GM19035 (cell line): ENCODE results near the gene FABP2.
A peak's percentile ranks its signal among the peaks of the same experiment; 100 is the strongest.
"Not testable (repeated sequence)": the region's sequence is repeated elsewhere in the genome, so short reads cannot be mapped to it uniquely, and the experiment has no call there.

ENCODE experiments used
- ATAC-seq: cut with Tn5 transposase; IDR thresholded peaks from one replicate; pipeline ENCODE4 v1.9.1; 2021; ENCODE audit not compliant: unreplicated experiment

FABP2 gene

DNA sequence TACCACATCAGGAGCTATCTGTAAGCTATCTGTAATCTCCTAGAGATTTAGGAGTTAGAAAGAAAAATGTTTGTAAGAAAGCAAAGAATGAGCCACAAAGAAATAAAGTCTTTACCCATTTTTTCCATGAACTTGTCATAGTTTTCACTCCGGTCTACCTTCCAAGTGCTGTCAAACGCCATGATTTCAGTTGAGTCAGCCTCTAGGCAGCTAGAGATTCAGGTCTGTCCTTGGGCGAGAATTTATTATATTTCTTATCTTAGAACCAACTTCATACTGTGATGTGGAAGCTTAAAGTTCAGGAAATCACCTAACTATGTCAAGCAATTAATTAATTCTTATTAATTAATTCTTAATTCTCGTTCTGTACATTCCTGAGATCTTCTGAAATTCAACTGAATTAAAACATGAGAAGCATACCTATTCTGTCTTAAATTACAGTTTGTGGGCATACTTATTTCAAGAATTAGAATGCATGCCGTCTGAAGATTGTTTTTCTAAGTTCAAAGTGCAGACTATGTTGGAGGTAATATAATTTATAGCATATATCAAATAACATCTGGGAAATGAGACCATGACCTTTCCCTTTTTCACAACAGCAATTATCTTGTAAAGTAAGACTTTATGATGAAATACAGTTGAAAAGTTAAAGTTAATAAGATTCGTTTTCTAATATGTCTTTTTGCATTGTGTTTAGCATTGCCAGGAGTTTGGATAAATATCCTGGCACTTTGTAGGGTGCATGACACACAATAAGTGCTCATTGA, at the start of gene FABP2:
TSS of gene FABP2 (minus strand) at position 218 of the 767 bp plus-strand sequence. CDS start at position 182, 36 bp downstream.
- ATAC-seq = no peak

DNA sequence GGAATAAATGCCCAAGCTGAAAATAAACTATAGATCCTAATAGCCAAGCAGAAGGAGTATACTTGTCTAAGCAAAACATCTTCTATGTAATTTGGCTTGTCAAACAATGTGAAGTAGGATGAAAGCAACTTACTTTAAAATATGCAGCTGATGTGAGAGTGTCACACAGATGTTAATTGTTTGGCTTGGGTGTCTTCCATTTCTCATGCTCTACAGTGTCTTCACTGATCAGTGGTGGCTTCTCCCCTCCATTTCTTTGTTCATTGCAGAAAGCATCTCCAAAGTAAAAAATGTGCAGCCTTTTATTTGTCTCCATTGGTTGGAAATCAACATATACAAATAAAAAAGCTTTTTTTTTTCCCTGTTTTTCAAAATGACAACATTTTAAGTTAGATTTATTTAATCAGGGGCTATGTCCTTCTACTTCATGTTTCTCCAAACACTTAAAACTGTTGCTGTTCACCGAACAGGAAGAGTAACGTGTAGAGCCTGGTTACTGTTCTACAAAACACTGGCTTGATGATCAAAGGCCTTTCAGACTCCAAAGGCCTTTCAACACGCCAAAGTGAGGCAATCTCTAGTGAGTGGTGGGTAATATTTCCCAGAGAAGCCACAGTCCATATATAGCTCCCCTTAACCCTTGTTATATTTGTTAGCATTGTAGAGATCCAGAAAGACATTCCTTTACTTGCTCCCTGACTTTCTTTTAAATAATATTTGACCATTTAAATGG, 49.2 kb upstream of the FABP2 start:
- ATAC-seq = not testable (repeated sequence)

DNA sequence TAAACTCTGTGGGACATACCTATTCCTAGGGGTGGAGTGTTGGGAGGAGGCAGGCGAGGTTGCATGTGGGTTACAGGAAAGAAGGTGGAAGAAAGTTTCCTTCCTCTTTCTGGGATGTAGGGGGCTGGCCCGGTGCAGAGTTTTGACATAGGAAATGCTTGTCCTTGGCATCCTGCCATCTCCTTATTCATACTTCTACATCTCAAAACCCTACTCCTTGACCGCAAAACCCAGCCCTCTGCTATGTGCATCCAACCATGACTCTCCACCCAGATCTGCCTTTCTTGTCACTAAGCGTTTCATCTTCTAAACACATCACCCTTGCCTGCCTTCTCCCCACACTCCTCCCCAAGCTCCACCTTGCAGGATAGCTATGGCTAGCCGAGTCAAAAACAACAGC, 48.5 kb upstream of the FABP2 start:
- ATAC-seq = peak; percentile 95

DNA sequence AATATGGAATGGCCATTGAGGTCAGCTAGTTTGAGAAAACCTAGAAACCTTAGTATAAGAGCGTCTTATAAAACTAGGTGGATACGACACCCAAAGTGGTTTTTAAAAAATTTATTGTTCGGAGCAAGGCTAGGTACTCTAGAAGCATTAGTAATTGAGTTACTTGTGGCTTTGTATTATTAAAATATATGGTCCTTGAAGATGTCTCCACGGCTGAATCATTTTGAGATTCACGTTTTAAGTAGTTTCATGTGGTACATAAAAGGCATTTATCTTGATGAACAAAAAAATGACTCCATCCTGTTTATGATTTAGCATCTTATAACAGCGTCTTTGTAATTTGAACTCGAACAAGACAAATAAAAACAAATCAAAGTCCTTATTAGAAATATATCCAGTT, 44.9 kb upstream of the FABP2 start:
- ATAC-seq = not testable (repeated sequence)

DNA sequence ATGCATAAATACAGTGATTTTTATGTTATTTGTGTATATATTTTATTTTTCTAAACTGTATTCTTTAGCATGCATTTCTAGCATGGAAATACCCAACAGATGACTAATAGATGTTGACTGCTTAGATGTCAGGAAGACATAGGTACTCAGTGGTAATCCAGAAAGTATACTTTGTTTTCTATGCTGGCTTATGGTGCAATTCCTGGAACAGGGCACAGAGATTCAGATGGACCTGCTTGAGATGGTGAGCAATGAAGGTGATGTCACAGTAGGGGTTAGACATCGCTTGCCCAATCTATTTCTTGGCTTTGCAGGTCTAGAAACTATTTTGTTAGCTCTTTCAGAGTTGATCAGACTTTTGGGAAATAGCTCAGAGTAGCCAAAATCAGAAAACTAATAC, 42.3 kb upstream of the FABP2 start:
- not testable (repeated sequence) for ATAC-seq

DNA sequence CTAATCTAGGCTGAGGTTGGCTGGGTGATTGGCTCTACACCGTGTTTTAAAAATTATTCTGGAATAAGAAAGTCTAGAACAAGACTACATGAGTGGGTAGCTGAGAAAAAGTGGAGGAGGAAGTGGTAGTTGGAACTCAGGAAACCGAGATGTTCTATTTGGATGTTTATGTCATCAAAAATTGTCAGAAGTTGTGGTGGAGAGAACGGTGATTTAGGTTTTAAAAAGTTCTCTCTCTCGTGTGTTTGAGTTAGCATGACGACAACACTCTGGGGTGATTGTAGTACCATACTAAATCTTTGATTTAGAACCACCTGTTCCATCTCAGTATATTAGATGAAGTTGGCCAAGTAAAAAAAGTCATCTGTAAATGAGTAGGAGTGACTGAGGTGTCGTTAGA, 41.4 kb upstream of the FABP2 start:
- not testable (repeated sequence) for ATAC-seq

DNA sequence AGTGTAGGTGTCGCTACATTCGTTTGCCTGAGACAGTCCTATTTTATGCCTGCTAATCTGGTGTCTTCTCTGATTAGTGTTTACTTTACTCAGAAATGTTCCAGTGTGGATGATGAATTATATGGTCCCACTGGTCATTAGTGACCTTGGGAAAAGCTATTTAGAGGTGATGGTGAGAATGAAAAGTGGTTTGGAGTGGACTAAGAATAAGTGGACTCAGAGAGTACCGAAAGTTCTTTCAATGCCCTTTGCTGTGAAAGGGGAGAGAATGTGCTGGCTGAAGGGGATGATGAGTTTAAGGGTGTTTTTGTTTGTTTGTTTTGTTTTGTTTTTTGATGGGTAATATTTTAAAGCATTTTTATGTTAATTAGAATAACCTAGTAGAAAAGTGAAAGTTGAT, 40.5 kb upstream of the FABP2 start:
- ATAC-seq = not testable (repeated sequence)

DNA sequence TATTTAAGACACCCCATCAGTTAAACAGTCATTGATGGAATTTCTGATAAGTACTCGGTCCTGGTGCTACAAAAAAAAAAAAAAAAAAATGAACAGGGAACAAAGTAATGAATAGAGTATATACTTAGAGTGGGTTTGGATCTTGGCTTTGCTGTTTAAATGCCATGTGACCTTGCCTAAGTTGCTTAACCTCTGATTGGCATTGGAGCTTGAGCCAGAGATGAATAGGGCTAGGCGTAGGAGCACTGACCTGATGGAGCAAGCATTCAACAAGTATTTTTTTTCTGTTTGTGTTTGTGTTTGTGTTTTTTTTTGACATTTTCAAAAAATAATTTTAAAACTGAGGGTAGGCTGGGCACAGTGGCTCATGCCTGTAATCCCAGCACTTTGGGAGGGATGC, 37.9 kb upstream of the FABP2 start:
- not testable (repeated sequence) for ATAC-seq

DNA sequence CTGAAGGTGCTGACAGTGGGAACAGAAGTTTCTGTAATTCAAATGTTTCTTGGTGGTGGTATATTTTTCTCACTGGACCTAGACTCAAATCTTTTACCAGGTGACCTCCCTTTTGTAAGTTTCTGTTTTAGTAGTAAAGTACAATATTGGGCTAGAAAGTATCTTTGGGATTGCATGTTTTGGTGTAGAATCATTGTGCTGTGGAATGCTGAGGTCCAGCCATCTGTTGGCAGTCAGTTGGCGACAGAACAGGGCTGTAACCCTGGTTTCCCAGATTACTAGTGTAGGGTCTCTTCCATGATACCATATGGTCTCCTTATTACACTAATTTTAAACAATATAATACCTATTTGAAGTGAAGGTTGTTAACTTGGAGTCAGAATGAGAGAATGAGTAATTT, 34.9 kb upstream of the FABP2 start:
- not testable (repeated sequence) for ATAC-seq

DNA sequence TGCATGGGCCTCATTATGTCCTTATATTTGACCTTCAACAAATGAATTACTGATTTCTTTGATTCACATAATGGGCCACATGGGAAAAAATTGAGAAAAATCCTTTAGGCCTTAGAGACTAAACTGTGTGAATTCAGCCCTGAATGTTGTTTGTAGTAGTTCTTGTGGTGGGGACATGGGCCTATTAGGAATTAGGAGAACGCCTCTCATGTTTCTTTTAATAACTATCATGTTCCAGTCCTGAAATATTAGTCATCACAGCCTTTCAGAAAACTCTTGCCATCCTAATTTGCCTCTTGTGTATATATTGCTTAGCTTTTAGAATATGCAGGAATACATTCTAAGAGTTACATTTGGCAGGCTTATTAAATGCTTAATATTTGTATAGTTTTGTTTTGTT, 34.1 kb upstream of the FABP2 start:
- not testable (repeated sequence) for ATAC-seq

DNA sequence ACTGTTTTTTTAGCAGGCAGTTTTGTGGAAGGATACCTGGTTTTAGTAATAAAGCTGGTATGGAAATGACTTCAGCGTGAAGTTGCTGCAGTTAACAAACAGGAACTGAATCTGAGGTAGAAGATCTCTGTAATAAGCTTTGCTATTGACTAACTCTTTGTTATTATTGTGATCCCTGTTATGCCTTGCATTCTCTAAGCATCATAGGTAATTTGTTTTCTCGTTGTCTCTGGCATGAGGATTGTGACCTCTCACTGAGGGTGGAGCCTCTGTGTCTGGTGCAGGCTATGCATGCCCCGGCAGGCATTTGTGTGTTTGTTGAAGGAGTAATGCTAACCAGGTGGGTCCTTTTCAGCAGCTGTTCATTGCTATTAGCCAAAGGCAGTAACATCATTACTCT, 31.4 kb upstream of the FABP2 start:
- ATAC-seq = not testable (repeated sequence)

DNA sequence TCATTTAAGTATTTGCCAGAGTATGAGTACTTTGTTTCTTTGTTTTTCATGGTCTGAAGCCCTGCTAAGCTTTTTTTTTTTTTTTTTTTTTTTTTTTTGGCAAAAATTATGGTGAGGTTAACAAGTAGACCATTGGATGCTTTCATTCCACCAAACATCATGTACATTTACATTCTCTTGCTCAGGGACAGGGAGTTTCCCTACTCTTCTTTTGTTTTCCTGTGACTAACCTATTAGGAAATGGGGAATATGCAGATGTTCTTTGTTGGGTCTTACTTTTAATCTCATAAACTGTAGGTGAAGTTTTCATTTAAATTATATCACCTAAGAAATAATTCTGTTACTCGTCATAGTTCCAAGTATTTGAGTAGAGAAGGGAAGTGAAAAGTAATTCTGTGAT, 26.2 kb upstream of the FABP2 start:
- ATAC-seq = not testable (repeated sequence)

DNA sequence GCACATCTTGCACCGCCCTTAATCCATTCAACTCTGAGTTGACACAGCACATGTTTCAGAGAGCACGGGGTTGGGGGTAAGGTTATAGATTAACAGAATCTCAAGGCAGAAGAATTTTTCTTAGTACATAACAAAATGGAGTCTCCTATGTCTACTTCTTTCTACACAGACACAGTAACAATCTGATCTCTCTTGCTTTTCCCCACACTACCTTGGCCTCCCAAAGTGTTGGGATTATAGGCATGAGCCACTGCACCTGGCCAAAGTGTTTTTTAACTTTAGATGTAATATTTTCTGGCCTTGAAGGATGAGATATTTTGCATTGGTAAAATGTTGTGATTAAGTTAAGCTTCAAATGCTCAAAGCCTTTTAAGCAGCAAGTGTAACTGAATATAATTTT, 21.4 kb upstream of the FABP2 start:
- not testable (repeated sequence) for ATAC-seq

DNA sequence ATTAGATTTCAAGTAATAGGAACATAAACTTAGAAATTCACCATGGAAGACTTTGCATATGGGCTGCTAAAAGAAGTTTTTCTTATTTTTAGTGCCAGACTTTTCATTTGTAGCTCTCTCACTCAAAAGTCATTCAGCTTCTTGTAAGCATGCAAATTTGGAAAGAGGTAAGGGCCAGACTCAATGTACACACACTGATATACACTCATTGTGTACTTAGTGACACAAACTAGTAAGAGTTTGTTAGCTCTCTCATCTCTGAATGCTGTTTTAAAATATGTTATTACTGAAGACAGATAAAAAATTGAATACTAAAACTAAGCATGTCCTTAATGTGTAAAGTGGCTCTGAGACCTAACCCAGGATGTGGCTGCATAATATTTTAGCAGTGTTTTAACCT, 18.0 kb upstream of the FABP2 start:
- not testable (repeated sequence) for ATAC-seq

DNA sequence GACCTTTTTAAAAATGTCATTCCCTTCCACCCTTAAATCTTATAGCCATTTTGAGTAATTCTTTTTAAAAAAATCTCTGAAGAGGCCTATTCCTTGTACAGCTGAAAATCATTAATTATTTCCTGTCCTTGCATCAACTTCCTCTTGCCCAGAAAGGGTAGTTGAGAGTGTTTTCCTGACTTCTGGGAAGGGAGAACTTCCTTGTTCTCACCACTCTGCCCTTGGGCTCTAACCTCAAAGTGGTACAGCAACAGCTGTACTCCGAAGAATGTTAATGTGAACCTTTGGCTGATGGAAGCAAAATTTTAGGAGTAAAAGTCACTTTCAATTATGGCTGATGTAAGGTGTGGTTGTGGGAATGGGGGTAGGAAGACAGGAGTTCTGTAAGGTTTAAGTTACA, 15.1 kb upstream of the FABP2 start:
- no peak for ATAC-seq

DNA sequence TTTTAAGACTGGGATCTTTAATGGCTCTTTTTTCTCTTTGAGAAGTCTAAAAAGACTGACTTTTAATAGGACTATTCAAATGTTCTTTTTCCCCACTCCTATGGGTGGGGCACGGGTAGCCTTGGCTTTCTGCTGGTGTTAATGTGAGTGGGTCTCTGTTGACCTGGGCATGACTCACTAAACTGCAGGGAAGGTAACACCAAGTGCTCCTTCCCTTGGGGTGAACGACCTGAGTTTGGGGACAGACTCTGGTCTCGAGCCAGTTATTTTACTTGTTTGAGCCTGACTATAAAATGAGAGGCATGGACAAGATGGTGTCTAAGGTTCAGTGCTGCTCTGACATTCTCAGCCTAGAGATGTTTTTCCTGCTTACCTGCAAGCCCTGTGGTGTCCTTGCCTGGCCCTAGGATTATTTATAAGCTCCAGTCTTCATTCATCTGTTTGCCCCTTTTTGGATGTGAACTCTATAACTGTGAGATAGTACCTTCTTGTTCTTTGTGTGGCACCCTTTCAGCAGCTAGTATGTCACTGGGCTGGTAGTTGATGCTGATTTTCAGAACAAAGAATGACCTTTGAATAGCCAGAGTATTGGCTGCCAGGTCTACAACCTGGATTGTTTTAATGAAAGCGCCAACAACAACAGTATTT, 14.5 kb upstream of the FABP2 start:
- ATAC-seq = not testable (repeated sequence)

DNA sequence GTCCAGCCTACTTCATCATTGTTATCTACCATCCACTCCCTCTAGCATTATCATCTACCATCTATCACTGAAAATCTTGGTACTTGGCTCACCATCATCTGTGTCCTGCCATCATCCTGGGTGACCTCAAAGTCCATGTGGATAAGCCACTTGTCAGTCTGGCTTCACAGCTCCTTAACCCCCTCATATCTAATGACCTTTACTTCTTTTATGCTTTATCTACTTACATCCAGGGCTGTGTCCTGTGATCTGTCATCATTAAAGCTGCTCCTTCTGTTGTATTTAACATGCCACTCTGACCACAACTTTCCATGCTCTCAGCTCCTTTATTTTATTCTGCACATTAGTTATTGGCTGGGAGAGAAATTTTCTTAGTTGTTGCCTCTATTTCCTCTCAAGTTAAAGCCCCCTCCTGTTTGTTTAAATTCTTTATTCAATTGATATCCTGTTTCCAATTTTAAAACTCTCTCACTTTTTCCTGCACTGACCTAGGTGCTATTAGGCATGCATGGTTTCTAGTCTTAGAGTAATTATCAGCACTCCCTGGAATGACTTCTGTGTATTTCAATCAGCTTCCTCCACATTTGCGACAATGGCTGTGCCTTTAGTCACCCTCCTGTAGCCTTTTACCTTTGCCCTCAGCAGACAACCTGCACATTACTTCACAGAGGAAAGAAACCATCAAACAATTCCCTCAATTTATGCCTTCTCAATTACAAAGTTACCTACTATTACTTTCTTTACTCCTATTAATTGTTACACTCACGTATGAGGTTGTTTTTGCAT, 8.1 kb upstream of the FABP2 start:
- no peak for ATAC-seq

DNA sequence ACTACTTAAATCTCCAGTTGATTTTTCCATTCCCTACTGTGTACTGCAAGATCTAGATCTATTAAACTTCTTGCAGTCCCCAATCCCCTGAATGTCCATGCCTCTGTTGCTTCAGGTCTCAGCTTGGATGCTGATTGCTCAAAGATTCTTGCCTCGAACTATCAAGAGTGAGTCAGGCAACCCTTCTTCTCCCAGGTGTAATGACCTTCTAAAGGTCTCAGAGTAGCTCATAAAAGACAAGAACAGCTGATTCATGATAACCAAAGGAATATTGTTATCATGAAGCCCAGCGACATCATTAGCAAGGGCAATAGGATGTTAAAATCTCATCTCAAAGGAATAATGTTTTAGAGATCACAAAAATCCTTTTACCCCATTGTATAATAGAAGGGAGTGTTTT, 6.8 kb upstream of the FABP2 start:
- no peak for ATAC-seq

DNA sequence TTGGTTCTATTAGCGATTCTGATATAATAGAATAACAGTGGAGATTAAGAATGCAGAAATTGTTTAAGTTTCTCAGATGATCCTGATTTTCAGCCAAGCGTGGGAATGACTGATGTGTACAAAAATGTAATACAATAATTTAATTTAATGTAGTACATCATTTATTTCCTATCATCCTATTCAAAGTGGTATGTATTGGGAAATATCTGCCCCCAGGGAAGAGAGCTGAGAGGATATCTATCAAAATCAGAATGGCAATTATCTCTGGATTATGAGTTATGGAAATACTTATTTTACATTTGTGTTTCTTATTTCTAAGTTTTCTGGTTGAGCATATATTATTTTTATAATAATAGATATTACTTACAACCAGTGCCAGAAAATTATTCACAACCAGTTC, 3.9 kb downstream of the FABP2 start:
- ATAC-seq = no peak

DNA sequence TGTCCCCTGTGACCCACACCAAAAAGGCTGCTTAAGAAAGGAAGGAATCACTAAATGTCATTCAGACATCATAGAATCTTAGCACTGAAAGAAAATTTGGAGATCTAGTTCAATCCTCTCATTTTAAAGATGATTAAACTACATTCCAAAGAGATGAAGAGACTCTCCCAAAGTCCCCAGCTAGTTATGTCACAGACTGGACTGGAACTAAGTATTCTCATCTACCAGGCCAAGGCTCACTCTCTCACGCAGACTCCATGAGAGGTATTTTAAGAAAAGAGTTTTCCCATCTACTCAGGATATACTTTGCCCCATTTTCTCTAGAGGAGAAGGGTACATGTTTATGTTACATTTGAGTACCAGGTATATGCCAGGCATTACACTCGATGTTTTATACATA, 6.9 kb downstream of the FABP2 start:
- no peak for ATAC-seq

DNA sequence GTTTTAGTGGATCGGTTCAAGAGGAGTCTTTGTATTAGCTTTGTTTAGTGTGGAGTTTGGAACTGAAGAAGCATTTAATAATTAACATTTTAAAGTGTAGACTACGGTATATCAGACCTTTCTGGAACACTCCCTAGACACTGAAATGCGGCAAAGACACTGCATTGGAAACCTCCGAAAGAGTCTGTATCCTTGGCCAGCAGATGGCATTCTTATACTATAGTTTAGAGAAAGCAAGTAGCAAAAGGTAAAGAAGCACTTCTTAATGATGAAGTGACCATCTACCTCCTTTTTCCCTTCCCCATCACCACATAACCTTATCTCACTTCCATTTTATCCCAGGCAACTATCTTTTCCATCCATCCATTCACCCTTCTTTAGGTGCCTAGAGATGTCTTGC, 7.6 kb downstream of the FABP2 start:
- ATAC-seq = peak; percentile 73
